ENCODE measurements around the gene JAM3. TPM values are rescaled to one million over a fixed set of nuclear protein-coding genes. Genes with fewer than 3 reads are reported as not detected.

The JAM3 gene
- total and polyA plus RNA-seq, 9 donors: 94.6 to 175 (median 135) TPM

DNA sequence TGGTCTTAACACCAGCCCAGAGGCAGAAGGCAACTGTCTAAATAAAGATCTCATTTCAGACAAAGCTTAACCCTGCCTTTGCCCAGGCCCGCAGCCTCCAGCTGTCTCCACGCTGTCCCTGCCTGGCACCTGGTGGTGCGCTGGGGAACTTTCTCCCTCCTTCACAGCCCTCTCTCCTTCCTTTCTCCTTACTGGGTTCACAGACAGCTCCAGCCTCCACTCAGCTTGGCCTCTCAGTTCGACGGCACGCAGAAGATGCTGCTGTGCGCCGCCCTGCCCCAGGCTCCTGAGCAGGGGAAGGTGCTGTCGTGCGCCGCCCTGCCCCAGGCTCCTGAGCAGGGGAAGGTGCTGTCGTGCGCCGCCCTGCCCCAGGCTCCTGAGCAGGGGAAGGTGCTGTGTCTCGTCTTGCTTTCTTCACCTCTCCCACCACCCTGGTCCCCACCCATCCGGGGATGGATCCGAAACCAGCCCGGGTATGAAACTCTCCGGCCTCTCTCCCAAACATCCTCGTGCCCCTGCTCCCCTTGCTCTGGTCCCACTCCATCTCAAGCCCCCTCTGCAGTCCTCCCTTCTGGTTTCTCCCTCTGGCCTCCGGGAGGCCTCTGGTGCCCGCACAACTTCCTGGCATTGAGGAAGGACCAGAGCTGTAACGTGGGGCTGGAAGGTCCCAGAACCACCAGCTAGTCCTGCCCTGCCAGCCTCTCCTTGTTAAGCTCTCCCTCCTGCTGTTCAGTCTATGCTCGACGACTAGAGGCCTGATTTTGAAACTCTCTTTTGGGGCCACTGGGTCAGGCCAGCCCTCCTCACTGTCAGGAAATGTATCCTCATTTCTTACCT is 22.9 kb upstream of the JAM3 start:
- no peak overlapping the region for H3K27ac ChIP-seq (ENCODE audit: low read length)
- no peak overlapping the region for H3K4me3 ChIP-seq (ENCODE audit: low read length)
- no peaks in the 10 kb centered on the region for H3K9me3 ChIP-seq (replicated peaks; ENCODE audit: control insufficient read depth, low read depth, low read length)
- peaks cover 16% of the 10 kb centered on the region for H3K27me3 ChIP-seq (ENCODE audit: control insufficient read depth, insufficient read depth, low read length)
- WGBS (ENCODE audit: insufficient coverage): 76% methylated on average over 25 of the region's 25 CpGs
- DNase-seq: peak; percentile 57
- H3K4me1 ChIP-seq (ENCODE audit: control insufficient read depth, insufficient read depth, low read length): peaks cover 35% of the 10 kb centered on the region
- no peaks in the 10 kb centered on the region for H3K36me3 ChIP-seq (ENCODE audit: control insufficient read depth, insufficient read depth, low read length)

DNA sequence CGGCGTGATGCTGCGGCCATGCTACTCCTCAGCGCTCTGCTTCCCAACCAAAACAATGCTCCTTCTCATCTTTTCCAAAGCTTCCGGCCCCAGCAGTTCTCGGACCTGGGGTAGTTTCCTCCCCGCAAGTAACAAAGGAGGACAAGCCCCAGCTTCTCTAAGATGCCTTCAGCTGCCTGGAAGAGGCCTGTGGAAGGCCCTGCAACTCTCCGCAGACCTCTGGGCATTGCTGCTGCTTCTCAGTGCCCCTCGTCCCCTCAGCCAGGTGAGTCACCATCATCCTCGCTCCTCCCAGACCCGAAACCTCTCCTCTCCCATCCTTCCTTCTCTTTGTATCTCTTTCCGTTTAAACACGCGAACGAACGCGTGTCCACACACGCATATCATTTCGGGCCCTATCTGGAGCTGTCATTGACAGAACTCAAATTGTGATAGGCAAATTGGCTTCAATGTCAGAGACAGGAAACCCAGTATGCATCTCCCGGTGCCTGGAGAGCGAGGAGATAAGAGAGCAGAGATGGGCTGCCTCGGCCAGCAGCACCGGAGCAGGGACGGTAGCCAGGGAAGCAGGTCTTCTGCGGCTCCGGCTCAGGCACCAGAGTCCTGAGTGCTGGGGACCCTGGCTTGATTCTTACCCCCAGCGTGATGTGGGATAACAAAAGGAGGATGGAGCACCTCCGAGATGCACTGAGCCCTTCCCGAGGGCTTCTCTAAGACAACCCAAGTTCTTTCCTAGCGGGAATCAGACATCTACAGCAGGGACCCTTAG is 22.0 kb upstream of the JAM3 start:
- H3K36me3 ChIP-seq (ENCODE audit: control insufficient read depth, insufficient read depth, low read length): no peaks in the 10 kb centered on the region
- H3K4me1 ChIP-seq (ENCODE audit: control insufficient read depth, insufficient read depth, low read length): peaks cover 28% of the 10 kb centered on the region
- H3K9me3 ChIP-seq (replicated peaks; ENCODE audit: control insufficient read depth, low read depth, low read length): no peaks in the 10 kb centered on the region
- H3K27ac ChIP-seq (ENCODE audit: low read length): no peak overlapping the region
- no peak overlapping the region for H3K4me3 ChIP-seq (ENCODE audit: low read length)
- WGBS (ENCODE audit: insufficient coverage): 87% methylated on average over 25 of the region's 30 CpGs
- H3K27me3 ChIP-seq (ENCODE audit: control insufficient read depth, insufficient read depth, low read length): peaks cover 16% of the 10 kb centered on the region
- DNase-seq: no peak

DNA sequence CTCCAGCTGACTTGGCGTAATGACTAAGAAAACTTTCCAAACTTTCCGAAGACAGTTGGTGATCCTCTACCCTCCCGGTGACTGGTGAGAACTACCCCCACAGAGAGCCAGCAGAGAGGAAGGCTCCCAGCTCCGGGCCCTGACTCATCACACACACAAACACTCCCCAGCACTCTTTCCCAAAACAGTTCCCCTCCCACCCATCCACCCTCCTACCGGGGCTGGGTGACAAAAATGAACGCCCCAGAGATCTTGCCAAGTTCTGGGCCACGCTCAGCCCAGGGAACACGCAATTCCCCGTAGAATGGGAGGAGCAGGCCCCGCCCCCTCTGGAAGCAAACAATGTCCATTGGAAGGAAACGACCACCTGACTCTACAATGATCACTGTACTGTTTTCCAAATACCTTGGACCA is 21.3 kb upstream of the JAM3 start:
- Histone ChIP-seq H3K36me3 (ENCODE audit: control insufficient read depth, insufficient read depth, low read length) (no peaks in the 10 kb centered on the region), H3K4me3 (ENCODE audit: low read length) (no peak overlapping the region), H3K27ac (ENCODE audit: low read length) (no peak overlapping the region), H3K27me3 (ENCODE audit: control insufficient read depth, insufficient read depth, low read length) (peaks cover 16% of the 10 kb centered on the region), H3K4me1 (ENCODE audit: control insufficient read depth, insufficient read depth, low read length) (peaks cover 21% of the 10 kb centered on the region), H3K9me3 (replicated peaks; ENCODE audit: control insufficient read depth, low read depth, low read length) (no peaks in the 10 kb centered on the region)
- WGBS (ENCODE audit: insufficient coverage): 32% methylated on average over 9 of the region's 11 CpGs
- no peak for DNase-seq

DNA sequence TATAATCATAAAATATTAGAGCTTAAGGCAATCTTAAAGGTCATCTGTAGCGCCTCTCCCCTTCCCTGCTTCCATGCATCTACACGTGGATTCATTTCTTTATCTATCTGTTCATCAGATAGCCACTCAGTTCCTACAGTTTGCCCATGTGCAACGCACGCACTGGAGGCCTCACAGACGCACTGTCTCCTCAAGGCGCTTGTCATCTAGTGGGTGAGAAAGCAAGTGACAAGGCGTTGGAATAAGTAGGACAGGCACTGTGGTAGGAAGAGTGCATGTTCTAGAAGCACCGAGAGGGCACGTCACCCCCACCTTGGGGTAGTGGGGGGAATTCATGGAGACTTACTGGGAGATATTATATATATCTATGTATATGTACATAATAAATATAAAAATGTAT is 20.8 kb upstream of the JAM3 start:
- no peaks in the 10 kb centered on the region for H3K9me3 ChIP-seq (replicated peaks; ENCODE audit: control insufficient read depth, low read depth, low read length)
- no peak overlapping the region for H3K27ac ChIP-seq (ENCODE audit: low read length)
- peaks cover 25% of the 10 kb centered on the region for H3K4me1 ChIP-seq (ENCODE audit: control insufficient read depth, insufficient read depth, low read length)
- no peak overlapping the region for H3K4me3 ChIP-seq (ENCODE audit: low read length)
- no peaks in the 10 kb centered on the region for H3K36me3 ChIP-seq (ENCODE audit: control insufficient read depth, insufficient read depth, low read length)
- H3K27me3 ChIP-seq (ENCODE audit: control insufficient read depth, insufficient read depth, low read length): peaks cover 16% of the 10 kb centered on the region
- DNase-seq: no peak
- 77% methylated on average over 6 of the region's 9 CpGs for WGBS (ENCODE audit: insufficient coverage)

- WGBS (ENCODE audit: insufficient coverage): 38% methylated on average over 10 of the region's 11 CpGs
- Histone ChIP-seq H3K27me3 (ENCODE audit: control insufficient read depth, insufficient read depth, low read length) (peaks cover 16% of the 10 kb centered on the region), H3K4me1 (ENCODE audit: control insufficient read depth, insufficient read depth, low read length) (peaks cover 32% of the 10 kb centered on the region), H3K27ac (ENCODE audit: low read length) (no peak overlapping the region), H3K9me3 (replicated peaks; ENCODE audit: control insufficient read depth, low read depth, low read length) (no peaks in the 10 kb centered on the region), H3K4me3 (ENCODE audit: low read length) (no peak overlapping the region), H3K36me3 (ENCODE audit: control insufficient read depth, insufficient read depth, low read length) (no peaks in the 10 kb centered on the region)
- no peak for DNase-seq
Measured at GRCh38 chr11:134049303-134049702, 19.6 kb upstream of the JAM3 start.

- H3K4me3 ChIP-seq (ENCODE audit: low read length): peak overlapping the region; percentile 31
- WGBS (ENCODE audit: insufficient coverage): 35% methylated on average over 40 of the region's 43 CpGs
- H3K9me3 ChIP-seq (replicated peaks; ENCODE audit: control insufficient read depth, low read depth, low read length): no peaks in the 10 kb centered on the region
- no peak overlapping the region for H3K27ac ChIP-seq (ENCODE audit: low read length)
- H3K4me1 ChIP-seq (ENCODE audit: control insufficient read depth, insufficient read depth, low read length): peaks cover 19% of the 10 kb centered on the region
- peaks cover 16% of the 10 kb centered on the region for H3K27me3 ChIP-seq (ENCODE audit: control insufficient read depth, insufficient read depth, low read length)
- no peaks in the 10 kb centered on the region for H3K36me3 ChIP-seq (ENCODE audit: control insufficient read depth, insufficient read depth, low read length)
- DNase-seq: peak; percentile 81
Measured at GRCh38 chr11:134050541-134051383, 18.1 kb upstream of the JAM3 start.

GRCh38 chr11:134052395-134052987 is 16.4 kb upstream of the JAM3 start:
- H3K9me3 ChIP-seq (replicated peaks; ENCODE audit: control insufficient read depth, low read depth, low read length): no peaks in the 10 kb centered on the region
- WGBS (ENCODE audit: insufficient coverage): 78% methylated on average over 6 of the region's 12 CpGs
- no peak for DNase-seq

GRCh38 chr11:134052988-134053945 is 15.6 kb upstream of the JAM3 start:
- peaks cover 14% of the 10 kb centered on the region for H3K27me3 ChIP-seq (ENCODE audit: control insufficient read depth, insufficient read depth, low read length)
- 35% methylated on average over 20 of the region's 26 CpGs for WGBS (ENCODE audit: insufficient coverage)
- no peaks in the 10 kb centered on the region for H3K9me3 ChIP-seq (replicated peaks; ENCODE audit: control insufficient read depth, low read depth, low read length)
- H3K4me1 ChIP-seq (ENCODE audit: control insufficient read depth, insufficient read depth, low read length): peaks cover 19% of the 10 kb centered on the region
- H3K4me3 ChIP-seq (ENCODE audit: low read length): no peak overlapping the region
- H3K36me3 ChIP-seq (ENCODE audit: control insufficient read depth, insufficient read depth, low read length): no peaks in the 10 kb centered on the region
- DNase-seq: no peak
- no peak overlapping the region for H3K27ac ChIP-seq (ENCODE audit: low read length)

More at GRCh38 chr11:134052395-134052987, 16.4 kb upstream of the JAM3 start:
- no peak overlapping the region for H3K27ac ChIP-seq (ENCODE audit: low read length)
- H3K27me3 ChIP-seq (ENCODE audit: control insufficient read depth, insufficient read depth, low read length): peaks cover 13% of the 10 kb centered on the region
- H3K36me3 ChIP-seq (ENCODE audit: control insufficient read depth, insufficient read depth, low read length): no peaks in the 10 kb centered on the region
- H3K4me1 ChIP-seq (ENCODE audit: control insufficient read depth, insufficient read depth, low read length): peaks cover 19% of the 10 kb centered on the region
- H3K4me3 ChIP-seq (ENCODE audit: low read length): no peak overlapping the region

- no peaks in the 10 kb centered on the region for H3K36me3 ChIP-seq (ENCODE audit: control insufficient read depth, insufficient read depth, low read length)
- H3K27ac ChIP-seq (ENCODE audit: low read length): no peak overlapping the region
- no peaks in the 10 kb centered on the region for H3K9me3 ChIP-seq (replicated peaks; ENCODE audit: control insufficient read depth, low read depth, low read length)
- no peak overlapping the region for H3K4me3 ChIP-seq (ENCODE audit: low read length)
- H3K4me1 ChIP-seq (ENCODE audit: control insufficient read depth, insufficient read depth, low read length): peaks cover 19% of the 10 kb centered on the region
- DNase-seq: no peak
- peaks cover 6% of the 10 kb centered on the region for H3K27me3 ChIP-seq (ENCODE audit: control insufficient read depth, insufficient read depth, low read length)
- 72% methylated on average over 8 of the region's 9 CpGs for WGBS (ENCODE audit: insufficient coverage)
Measured at GRCh38 chr11:134055029-134055428, 13.8 kb upstream of the JAM3 start.
